Stimulated activated CD4-positive, alpha-beta T cell treated with anti-CD3 and anti-CD28 coated beads, Interleukin-2, amount 100 ng/mL, for 4 hours (primary cell): ENCODE results near the gene CD40LG.

ENCODE experiments used
- DNase-seq: peaks from one replicate; pipeline ENCODE4 v3.0.0-alpha.2; 2020; ENCODE audit warnings: low read depth

The CD40LG gene

GRCh38 chrX:136647677-136648360 lies at the start of gene CD40LG:
TSS of gene CD40LG (plus strand) at chrX:136648158. CDS start at chrX:136648249, 91 bp downstream.
- no peak for DNase-seq

GRCh38 chrX:136598631-136599030 lies 49.3 kb upstream of the CD40LG start:
- DNase-seq, result no peak

GRCh38 chrX:136600059-136600458 lies 47.9 kb upstream of the CD40LG start:
- DNase-seq, result no peak

GRCh38 chrX:136607236-136607635 lies 40.7 kb upstream of the CD40LG start:
- no peak for DNase-seq

- DNase-seq, result peak; percentile 50
Observed at GRCh38 chrX:136608295-136608933, 39.5 kb upstream of the CD40LG start.

GRCh38 chrX:136616987-136617685 lies 30.8 kb upstream of the CD40LG start:
- DNase-seq, result no peak

- peak; percentile 43 for DNase-seq
Observed at GRCh38 chrX:136619899-136620505, 28.0 kb upstream of the CD40LG start.

- DNase-seq, result no peak
Observed at GRCh38 chrX:136620780-136621179, 27.2 kb upstream of the CD40LG start.

- DNase-seq, result no peak
Observed at GRCh38 chrX:136622568-136622967, 25.4 kb upstream of the CD40LG start.

GRCh38 chrX:136623396-136623795 lies 24.6 kb upstream of the CD40LG start:
- no peak for DNase-seq

- no peak for DNase-seq
Observed at GRCh38 chrX:136625246-136625645, 22.7 kb upstream of the CD40LG start.

GRCh38 chrX:136626237-136626636 lies 21.7 kb upstream of the CD40LG start:
- DNase-seq, result no peak

- DNase-seq, result no peak
Observed at GRCh38 chrX:136626891-136627290, 21.1 kb upstream of the CD40LG start.

GRCh38 chrX:136627409-136627808 lies 20.5 kb upstream of the CD40LG start:
- no peak for DNase-seq

- DNase-seq, result no peak
Observed at GRCh38 chrX:136629084-136629750, 18.7 kb upstream of the CD40LG start.

- DNase-seq, result no peak
Observed at GRCh38 chrX:136630881-136631280, 17.1 kb upstream of the CD40LG start.

- no peak for DNase-seq
Observed at GRCh38 chrX:136635235-136635634, 12.7 kb upstream of the CD40LG start.

- no peak for DNase-seq
Observed at GRCh38 chrX:136636121-136636520, 11.8 kb upstream of the CD40LG start.

- no peak for DNase-seq
Observed at GRCh38 chrX:136639506-136640176, 8.3 kb upstream of the CD40LG start.

GRCh38 chrX:136643243-136643642 lies 4.7 kb upstream of the CD40LG start:
- DNase-seq, result no peak

GRCh38 chrX:136646602-136647239 lies 1.2 kb upstream of the CD40LG start:
- peak; percentile 59 for DNase-seq
